ENCODE data around the gene RAB5IF.
"Not testable (repeated sequence)": the region's sequence is repeated elsewhere in the genome, so short reads cannot be mapped to it uniquely, and the experiment has no call there.

The RAB5IF gene

GRCh38 chr20:36587388-36588070 lies 18.1 kb upstream of the RAB5IF start:
- no peak for DNase-seq

- peak; percentile 34 for DNase-seq
Observed at GRCh38 chr20:36591281-36591680, 14.3 kb upstream of the RAB5IF start.

- DNase-seq = no peak
Observed at GRCh38 chr20:36591854-36592641, 13.5 kb upstream of the RAB5IF start.

GRCh38 chr20:36593347-36593929 lies 12.1 kb upstream of the RAB5IF start:
- no peak for DNase-seq

GRCh38 chr20:36599912-36600345 lies 5.7 kb upstream of the RAB5IF start:
- no peak for DNase-seq

- DNase-seq = no peak
Observed at GRCh38 chr20:36601540-36601939, 4.0 kb upstream of the RAB5IF start.

- DNase-seq = peak; percentile 42
Observed at GRCh38 chr20:36604952-36605398, 604 bp upstream of the RAB5IF start.

GRCh38 chr20:36606158-36607066 lies 833 bp downstream of the RAB5IF start:
- no peak for DNase-seq

- no peak for DNase-seq
Observed at GRCh38 chr20:36607586-36608387, 2.2 kb downstream of the RAB5IF start.

GRCh38 chr20:36608388-36608728 lies 2.8 kb downstream of the RAB5IF start:
- DNase-seq = not testable (repeated sequence)

- DNase-seq = no peak
Observed at GRCh38 chr20:36611625-36612024, 6.0 kb downstream of the RAB5IF start.

- no peak for DNase-seq
Observed at GRCh38 chr20:36613974-36614373, 8.4 kb downstream of the RAB5IF start.

GRCh38 chr20:36614781-36615557 lies 9.4 kb downstream of the RAB5IF start:
- DNase-seq = no peak

GRCh38 chr20:36620917-36621316 lies 15.3 kb downstream of the RAB5IF start:
- no peak for DNase-seq

GRCh38 chr20:36623444-36623843 lies 17.9 kb downstream of the RAB5IF start:
- no peak for DNase-seq

GRCh38 chr20:36624068-36624943 lies 18.7 kb downstream of the RAB5IF start:
- DNase-seq = peak; percentile 17

GRCh38 chr20:36624944-36625324 lies 19.4 kb downstream of the RAB5IF start:
- no peak for DNase-seq

GRCh38 chr20:36628076-36628475 lies 22.5 kb downstream of the RAB5IF start:
- DNase-seq = no peak

- DNase-seq = no peak
Observed at GRCh38 chr20:36629719-36630681, 24.4 kb downstream of the RAB5IF start.

Data from SHP77 treated with DMSO at 0.1 percent for 48 hours (cell line).